Esophagus squamous epithelium (tissue), 5 donors: ENCODE results near the gene KAT6B. TPM values are rescaled to one million over a fixed set of nuclear protein-coding genes. Genes with fewer than 3 reads are reported as not detected.
A peak's percentile ranks its signal among the peaks of the same experiment; 100 is the strongest.

Experiments used
- DNase-seq: peaks from one replicate; lab custom pipeline; 2025; lab: John Stamatoyannopoulos, UW
- H3K27ac ChIP-seq, 4 donors: fragments of 200-600 bp; sonication (generic); one replicate each; pipeline ENCODE4 v1.5.1; 2016 to 2019; ENCODE audit warnings: mild to moderate bottlenecking in 1 of 4
- H3K27me3 ChIP-seq, 4 donors: fragments of 200-600 bp; sonication (generic); 1 replicate in 3 of 4; 2 replicates in 1 of 4; pipeline versions ENCODE4 v1.5.1 to v1.6.0; 2017 to 2021; ENCODE audit warnings: antibody characterized with exemption in 1 of 4
- H3K36me3 ChIP-seq, 3 donors: fragments of 200-600 bp; sonication (generic); one replicate each; pipeline ENCODE4 v1.5.1; 2016 to 2019
- H3K4me1 ChIP-seq, 3 donors: fragments of 200-600 bp; sonication (generic); one replicate each; pipeline ENCODE4 v1.5.1; 2017 to 2019
- H3K4me3 ChIP-seq, 4 donors: fragments of 200-600 bp; sonication (generic); 1 replicate in 3 of 4; 2 replicates in 1 of 4; pipeline ENCODE4 v1.5.1; 2016 to 2019; ENCODE audit warnings: mild to moderate bottlenecking in 2 of 4, moderate library complexity in 1 of 4
- H3K9me3 ChIP-seq, 3 donors: fragments of 200-600 bp; sonication (generic); one replicate each; pipeline ENCODE4 v1.5.1; 2016 to 2019
- POLR2A ChIP-seq, 4 donors: fragments of 450-650 bp; IDR thresholded peaks; one replicate each; pipeline ENCODE4 v1.6.1; 2017; ENCODE audit warnings: antibody characterized with exemption in 4 of 4, mild to moderate bottlenecking in 4 of 4, moderate library complexity in 3 of 4
- WGBS, 2 donors: methylation state at CpG; one replicate each; pipeline ENCODE4 v1.1.5; 2018; 5-methylcytosine and 5-hydroxymethylcytosine counted together
- intact Hi-C: fragments of 100-400 bp; cut with DNase I; formaldehyde crosslinking; loops from one replicate; pipeline ENCODE4 v1.15.0; 2022
- total RNA-seq, 4 donors: library from RNA; depleted of rRNA; stranded (reverse); fragments of >200 nt; gene quantifications; one replicate each; pipeline ENCODE4 v1.1.0, GENCODE V29; 2016
- TF ChIP-seq, protein P1 (sequence below), 6 experiments: fragments of 450-650 bp in 4 of 6; fragments of 200-600 bp in 2 of 6; sonication (generic) in 2 of 6; IDR thresholded peaks; one replicate each; pipeline ENCODE4 v1.5.1; 2016 to 2019; ENCODE audit warnings: antibody characterized with exemption in 6 of 6, mild to moderate bottlenecking in 4 of 6, moderate library complexity in 4 of 6
- donor health status: DM: yes; HTN: yes; CAD: no.

Gene KAT6B
- total RNA-seq, 4 donors from 2014 or later = 13.1 to 48.8 (median 22.4) TPM

DNA sequence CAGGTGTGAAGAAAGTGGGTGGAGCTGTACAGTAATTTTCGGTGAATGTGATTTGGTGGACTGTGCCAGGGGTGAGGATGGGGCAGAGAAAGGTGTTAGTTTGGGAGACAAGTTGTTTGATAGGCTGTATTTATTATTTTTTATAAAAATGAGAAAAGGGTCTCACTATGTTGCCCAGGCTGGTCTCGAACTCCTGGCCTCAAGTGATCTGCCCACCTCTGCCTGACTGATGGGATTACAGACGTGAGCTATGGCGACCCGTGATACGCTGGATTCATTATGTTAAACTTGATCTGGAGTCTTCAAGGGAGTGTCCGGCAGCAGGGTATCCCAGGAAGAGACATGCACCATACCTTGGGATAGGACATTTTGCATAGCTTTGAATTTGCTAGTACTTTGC is 1.3 kb downstream of the KAT6B start:
- no peak for DNase-seq
- no peaks in the 10 kb centered on the region for H3K9me3 ChIP-seq
- intact Hi-C loops = no loop called here
- TF ChIP-seq, protein P1, sequence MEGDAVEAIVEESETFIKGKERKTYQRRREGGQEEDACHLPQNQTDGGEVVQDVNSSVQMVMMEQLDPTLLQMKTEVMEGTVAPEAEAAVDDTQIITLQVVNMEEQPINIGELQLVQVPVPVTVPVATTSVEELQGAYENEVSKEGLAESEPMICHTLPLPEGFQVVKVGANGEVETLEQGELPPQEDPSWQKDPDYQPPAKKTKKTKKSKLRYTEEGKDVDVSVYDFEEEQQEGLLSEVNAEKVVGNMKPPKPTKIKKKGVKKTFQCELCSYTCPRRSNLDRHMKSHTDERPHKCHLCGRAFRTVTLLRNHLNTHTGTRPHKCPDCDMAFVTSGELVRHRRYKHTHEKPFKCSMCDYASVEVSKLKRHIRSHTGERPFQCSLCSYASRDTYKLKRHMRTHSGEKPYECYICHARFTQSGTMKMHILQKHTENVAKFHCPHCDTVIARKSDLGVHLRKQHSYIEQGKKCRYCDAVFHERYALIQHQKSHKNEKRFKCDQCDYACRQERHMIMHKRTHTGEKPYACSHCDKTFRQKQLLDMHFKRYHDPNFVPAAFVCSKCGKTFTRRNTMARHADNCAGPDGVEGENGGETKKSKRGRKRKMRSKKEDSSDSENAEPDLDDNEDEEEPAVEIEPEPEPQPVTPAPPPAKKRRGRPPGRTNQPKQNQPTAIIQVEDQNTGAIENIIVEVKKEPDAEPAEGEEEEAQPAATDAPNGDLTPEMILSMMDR (IDR thresholded peaks at IDR 0.05) = no peak
- no peak for TF ChIP-seq POLR2A (IDR thresholded peaks at IDR 0.05)
- peaks cover 0 to 68% (median 22%) of the 10 kb centered on the region in 3 donors for H3K4me1 ChIP-seq
- peak overlapping the region in 3 of 4 donors; percentile 67 to 97 (median 79) for H3K4me3 ChIP-seq
- no peaks in the 10 kb centered on the region for H3K27me3 ChIP-seq
- H3K27ac ChIP-seq = peak overlapping the region; percentile 97 to 100 (median 100)
- 73 to 82% methylated on average over 7 of the region's 7 CpGs for WGBS, 2 donors
- H3K36me3 ChIP-seq = no peaks in the 10 kb centered on the region

DNA sequence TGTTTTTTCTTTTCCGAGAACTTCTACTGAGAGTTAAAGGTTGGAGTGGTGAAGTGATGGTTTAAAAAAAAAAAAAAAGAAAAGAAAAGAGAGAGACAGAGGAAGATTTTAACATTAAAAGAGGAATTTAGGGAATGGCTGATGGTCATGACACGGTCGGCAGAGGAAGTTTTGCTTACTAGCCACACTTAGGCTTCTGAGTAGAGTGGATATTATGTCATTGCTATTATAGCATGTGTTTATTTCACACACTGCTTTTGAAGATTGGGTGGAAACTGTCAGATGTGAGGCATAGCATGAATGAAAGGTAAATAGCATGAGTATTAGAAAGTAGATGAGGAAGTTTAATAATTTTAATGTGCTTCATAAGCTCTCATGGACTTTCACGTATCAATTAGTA is 2.5 kb downstream of the KAT6B start:
- Histone ChIP-seq H3K9me3 (no peaks in the 10 kb centered on the region), H3K4me3 (no peak overlapping the region), H3K27ac (peak overlapping the region in 3 of 4 donors; percentile 5 to 67 (median 62)), H3K36me3 (no peaks in the 10 kb centered on the region), H3K27me3 (no peaks in the 10 kb centered on the region), H3K4me1 (peaks cover 1 to 73% (median 30%) of the 10 kb centered on the region in 3 donors)
- intact Hi-C loops = no loop called here
- WGBS, 2 donors = 50 to 66% methylated on average over 4 of the region's 4 CpGs
- TF ChIP-seq POLR2A (IDR thresholded peaks at IDR 0.05) = no peak
- TF ChIP-seq, protein P1 (IDR thresholded peaks at IDR 0.05) = no peak
- DNase-seq = no peak

DNA sequence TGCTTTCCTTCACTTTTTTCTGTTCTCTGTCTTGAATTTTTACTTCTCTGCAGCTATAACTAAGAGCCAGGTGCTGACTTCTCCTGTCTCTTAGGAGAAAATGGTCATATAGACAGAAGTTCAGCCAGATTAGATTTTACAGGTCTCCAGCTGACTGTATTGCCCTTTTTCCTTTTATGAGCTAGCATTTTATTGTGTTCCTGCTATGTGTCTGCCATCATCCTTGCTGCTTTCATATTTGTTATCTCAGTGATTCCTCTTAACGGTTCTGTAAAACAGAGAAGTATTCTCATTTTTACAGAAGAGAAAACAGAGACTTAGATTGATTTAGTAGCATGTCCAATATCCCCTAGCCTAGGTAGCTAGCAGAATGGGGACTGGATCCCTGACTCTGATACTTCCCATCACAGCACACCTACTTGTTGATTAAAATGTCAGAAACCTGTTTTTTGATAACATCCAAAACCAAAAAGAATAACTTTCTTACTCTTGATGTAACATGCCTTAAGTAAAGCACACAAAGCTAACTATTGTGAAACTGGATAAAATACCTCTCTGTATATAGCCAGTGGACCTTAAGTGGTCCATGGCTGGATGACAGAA is 5.2 kb downstream of the KAT6B start:
- intact Hi-C loops = no loop called here
- no peaks in the 10 kb centered on the region for H3K9me3 ChIP-seq
- DNase-seq = no peak
- no peaks in the 10 kb centered on the region for H3K27me3 ChIP-seq
- H3K4me1 ChIP-seq = peaks cover 8 to 88% (median 35%) of the 10 kb centered on the region in 3 donors
- WGBS, 2 donors = 45 to 65% methylated on average over 1 of the region's 1 CpG
- H3K4me3 ChIP-seq = no peak overlapping the region
- H3K36me3 ChIP-seq = no peaks in the 10 kb centered on the region
- H3K27ac ChIP-seq = peak overlapping the region in 2 of 4 donors; percentile 31 to 51
- no peak for TF ChIP-seq POLR2A (IDR thresholded peaks at IDR 0.05)
- TF ChIP-seq, protein P1 (IDR thresholded peaks at IDR 0.05) = no peak

DNA sequence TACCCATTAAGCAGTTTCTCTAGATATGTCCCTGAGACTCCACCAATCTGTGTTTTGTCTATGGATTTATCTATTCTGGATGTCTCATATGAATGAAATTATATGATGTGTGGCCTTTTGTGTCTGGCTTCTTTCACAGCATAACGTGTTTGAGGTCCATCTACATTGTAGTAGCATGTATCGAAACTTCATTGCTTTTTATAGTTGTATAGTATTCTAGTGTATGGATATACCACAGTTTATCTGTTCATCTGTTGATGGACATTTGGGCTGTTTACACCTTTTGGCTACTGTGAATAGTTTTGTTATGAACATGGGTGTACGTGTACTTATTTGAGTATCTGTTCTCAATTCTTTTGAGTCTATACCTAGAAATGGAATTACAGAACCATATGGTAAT is 9.6 kb downstream of the KAT6B start:
- Histone ChIP-seq H3K36me3 (peaks cover 0 to 7% (median 0%) of the 10 kb centered on the region in 3 donors), H3K27me3 (no peaks in the 10 kb centered on the region), H3K9me3 (no peaks in the 10 kb centered on the region), H3K4me1 (peaks cover 8 to 83% (median 27%) of the 10 kb centered on the region in 3 donors), H3K27ac (peak overlapping the region in 2 of 4 donors; percentile 9 to 41), H3K4me3 (no peak overlapping the region)
- intact Hi-C loops = no loop called here
- WGBS, 2 donors = 91 to 94% methylated on average over 3 of the region's 3 CpGs
- TF ChIP-seq POLR2A (IDR thresholded peaks at IDR 0.05) = no peak
- TF ChIP-seq, protein P1 (IDR thresholded peaks at IDR 0.05) = no peak
- DNase-seq = no peak

DNA sequence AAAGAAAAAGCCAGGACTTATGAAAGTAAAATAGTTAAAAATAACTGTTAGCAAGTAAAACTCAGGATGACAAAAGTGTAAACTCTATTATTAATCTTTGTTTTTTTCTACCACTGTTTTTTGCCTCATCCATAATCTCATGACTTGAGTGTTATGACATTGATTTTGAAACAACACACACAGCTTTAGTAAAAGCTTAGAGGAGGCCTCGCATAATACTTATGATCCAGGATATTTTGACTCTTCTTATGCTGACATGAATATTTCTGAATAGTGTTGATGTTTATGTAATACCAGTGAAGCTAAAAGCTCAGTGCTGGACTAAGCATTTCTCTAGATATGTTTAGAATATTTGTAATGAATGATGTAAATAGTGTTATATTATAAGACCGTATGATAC is 10.5 kb downstream of the KAT6B start:
- intact Hi-C loops = no loop called here
- no peaks in the 10 kb centered on the region for H3K27me3 ChIP-seq
- peaks cover 8 to 83% (median 27%) of the 10 kb centered on the region in 3 donors for H3K4me1 ChIP-seq
- DNase-seq = no peak
- WGBS, 2 donors = 55 to 66% methylated on average over 2 of the region's 2 CpGs
- H3K27ac ChIP-seq = peak overlapping the region in 2 of 4 donors; percentile 9 to 54
- peaks cover 0 to 7% (median 0%) of the 10 kb centered on the region in 3 donors for H3K36me3 ChIP-seq
- no peaks in the 10 kb centered on the region for H3K9me3 ChIP-seq
- TF ChIP-seq, protein P1 (IDR thresholded peaks at IDR 0.05) = no peak
- no peak for TF ChIP-seq POLR2A (IDR thresholded peaks at IDR 0.05)
- H3K4me3 ChIP-seq = no peak overlapping the region
